HEK293 (cell line): Measurements from ENCODE around the gene GABBR2.

Source experiments
- KLF10 ChIP-seq: fragments of 450-650 bp; IDR thresholded peaks from 2 replicates; pipeline ENCODE4 v1.5.1; 2018; ENCODE audit warnings: missing biosample characterization, mild to moderate bottlenecking, missing genetic modification characterization
- YY1 ChIP-seq: fragments of 450-650 bp; formaldehyde crosslinking; IDR thresholded peaks from 2 replicates; pipeline ENCODE4 v1.5.1; 2018; ENCODE audit warnings: missing biosample characterization, missing genetic modification characterization
- ZIC2 ChIP-seq: fragments of 450-650 bp; formaldehyde crosslinking; IDR thresholded peaks from 2 replicates; pipeline ENCODE4 v1.5.1; 2016; ENCODE audit warnings: missing biosample characterization, missing genetic modification characterization
- ZNF133 ChIP-seq: fragments of 450-650 bp; formaldehyde crosslinking; IDR thresholded peaks from 2 replicates; pipeline ENCODE4 v1.5.1; 2016; ENCODE audit warnings: missing biosample characterization, missing genetic modification characterization
- ZNF184 ChIP-seq: fragments of 450-650 bp; IDR thresholded peaks from 2 replicates; pipeline ENCODE4 v1.5.1; 2018; ENCODE audit warnings: missing biosample characterization, mild to moderate bottlenecking, missing genetic modification characterization
- ZNF211 ChIP-seq: fragments of 450-650 bp; formaldehyde crosslinking; IDR thresholded peaks from 2 replicates; pipeline ENCODE4 v1.5.1; 2016; ENCODE audit warnings: low read depth, missing biosample characterization, missing genetic modification characterization
- ZNF274 ChIP-seq, 2 experiments: fragments of 200-500 bp in 1 of 2; fragments of 450-650 bp in 1 of 2; sonication (Bioruptor generic) in 1 of 2; formaldehyde crosslinking in 1 of 2; IDR thresholded peaks; 2 replicates each; pipeline versions ENCODE4 v1.5.1 to v1.6.1; 2014 to 2016; ENCODE audit warnings: borderline replicate concordance in 1 of 2, inconsistent platforms in 1 of 2, low read length in 1 of 2, missing biosample characterization in 1 of 2, missing genetic modification characterization in 1 of 2
- ZNF473 ChIP-seq: fragments of 450-650 bp; formaldehyde crosslinking; IDR thresholded peaks from 2 replicates; pipeline ENCODE4 v1.5.1; 2017; ENCODE audit warnings: missing biosample characterization, missing genetic modification characterization
- ZNF585B ChIP-seq: fragments of 450-650 bp; formaldehyde crosslinking; IDR thresholded peaks from 2 replicates; pipeline ENCODE4 v1.5.1; 2016; ENCODE audit warnings: missing biosample characterization, missing genetic modification characterization
- ZNF777 ChIP-seq: fragments of 450-650 bp; formaldehyde crosslinking; IDR thresholded peaks from 2 replicates; pipeline ENCODE4 v1.5.1; 2017; ENCODE audit warnings: missing biosample characterization, missing genetic modification characterization, borderline replicate concordance
- ZNF785 ChIP-seq: fragments of 450-650 bp; formaldehyde crosslinking; IDR thresholded peaks from 2 replicates; pipeline ENCODE4 v1.5.1; 2016; ENCODE audit warnings: missing biosample characterization, missing genetic modification characterization
- ZNF830 ChIP-seq: fragments of 450-650 bp; IDR thresholded peaks from 2 replicates; pipeline ENCODE4 v1.5.0; 2018; ENCODE audit warnings: missing biosample characterization, missing genetic modification characterization, low read depth, mild to moderate bottlenecking, moderate library complexity
- TF ChIP-seq, protein P1 (sequence below): fragments of 450-650 bp; formaldehyde crosslinking; IDR thresholded peaks from 2 replicates; pipeline ENCODE4 v1.5.1; 2016; ENCODE audit warnings: missing biosample characterization, missing genetic modification characterization

- TF ChIP-seq ZNF274 (IDR thresholded peaks at IDR 0.05; ENCODE audit: low read length) = no peak
- no peak for TF ChIP-seq ZNF274 (tag by site-specific recombination; IDR thresholded peaks at IDR 0.05; ENCODE audit: borderline replicate concordance)
- no peak for TF ChIP-seq ZIC2 (tag by site-specific recombination)
- TF ChIP-seq YY1 (tag by site-specific recombination) = no peak
- TF ChIP-seq ZNF785 (tag by site-specific recombination) = no peak
- TF ChIP-seq ZNF777 (tag by site-specific recombination) = no peak
- TF ChIP-seq, protein P1, sequence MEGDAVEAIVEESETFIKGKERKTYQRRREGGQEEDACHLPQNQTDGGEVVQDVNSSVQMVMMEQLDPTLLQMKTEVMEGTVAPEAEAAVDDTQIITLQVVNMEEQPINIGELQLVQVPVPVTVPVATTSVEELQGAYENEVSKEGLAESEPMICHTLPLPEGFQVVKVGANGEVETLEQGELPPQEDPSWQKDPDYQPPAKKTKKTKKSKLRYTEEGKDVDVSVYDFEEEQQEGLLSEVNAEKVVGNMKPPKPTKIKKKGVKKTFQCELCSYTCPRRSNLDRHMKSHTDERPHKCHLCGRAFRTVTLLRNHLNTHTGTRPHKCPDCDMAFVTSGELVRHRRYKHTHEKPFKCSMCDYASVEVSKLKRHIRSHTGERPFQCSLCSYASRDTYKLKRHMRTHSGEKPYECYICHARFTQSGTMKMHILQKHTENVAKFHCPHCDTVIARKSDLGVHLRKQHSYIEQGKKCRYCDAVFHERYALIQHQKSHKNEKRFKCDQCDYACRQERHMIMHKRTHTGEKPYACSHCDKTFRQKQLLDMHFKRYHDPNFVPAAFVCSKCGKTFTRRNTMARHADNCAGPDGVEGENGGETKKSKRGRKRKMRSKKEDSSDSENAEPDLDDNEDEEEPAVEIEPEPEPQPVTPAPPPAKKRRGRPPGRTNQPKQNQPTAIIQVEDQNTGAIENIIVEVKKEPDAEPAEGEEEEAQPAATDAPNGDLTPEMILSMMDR (tag by site-specific recombination) = no peak
- no peak for TF ChIP-seq KLF10 (tag by site-specific recombination)
- no peak for TF ChIP-seq ZNF585B
- TF ChIP-seq ZNF133 = no peak
- no peak for TF ChIP-seq ZNF184 (tag by site-specific recombination)
- TF ChIP-seq ZNF830 (tag by site-specific recombination) = no peak
- no peak for TF ChIP-seq ZNF473 (tag by site-specific recombination)
- no peak for TF ChIP-seq ZNF211 (tag by site-specific recombination)
These were observed 275.8 kb downstream of the GABBR2 start for GRCh38 chr9:98432960-98433359.
